Hepatocyte (in vitro differentiated cells): Measurements from ENCODE around the gene CD200. TPM values are rescaled to one million over a fixed set of nuclear protein-coding genes. Genes with fewer than 3 reads are reported as not detected.

Experiments used
- DNase-seq: peaks from one replicate; pipeline ENCODE4 v3.0.0-alpha.2; 2016; ENCODE audit warnings: low spot score
- H2AFZ ChIP-seq: fragments of 200-600 bp; sonication (generic); 2 replicates; pipeline ENCODE4 v1.6.0; 2016; ENCODE audit warnings: antibody characterized with exemption, mild to moderate bottlenecking
- H3K27ac ChIP-seq: fragments of 200-600 bp; sonication (generic); 2 replicates; pipeline ENCODE4 v1.5.1; 2016; ENCODE audit warnings: mild to moderate bottlenecking
- H3K27me3 ChIP-seq: fragments of 200-600 bp; sonication (generic); 2 replicates; pipeline ENCODE4 v1.6.1; 2016
- H3K36me3 ChIP-seq: fragments of 200-600 bp; sonication (generic); replicated peaks from 2 replicates; pipeline ENCODE4 v1.5.1; 2016; ENCODE audit warnings: low read depth; ENCODE audit not compliant: insufficient read depth
- H3K4me1 ChIP-seq: fragments of 200-600 bp; sonication (generic); 2 replicates; pipeline ENCODE4 v1.5.1; 2016; ENCODE audit warnings: mild to moderate bottlenecking, moderate library complexity; ENCODE audit not compliant: insufficient read depth
- H3K4me2 ChIP-seq: fragments of 200-600 bp; sonication (generic); 2 replicates; pipeline ENCODE4 v1.6.0; 2016
- H3K4me3 ChIP-seq: fragments of 200-600 bp; sonication (generic); 2 replicates; pipeline ENCODE4 v1.5.1; 2016; ENCODE audit warnings: mild to moderate bottlenecking
- H3K79me2 ChIP-seq: fragments of 200-600 bp; sonication (generic); 2 replicates; pipeline ENCODE4 v1.6.0; 2017; ENCODE audit warnings: mild to moderate bottlenecking
- H3K9me2 ChIP-seq: fragments of 200-600 bp; sonication (generic); replicated peaks from 2 replicates; pipeline ENCODE4 v1.6.0; 2017; ENCODE audit warnings: mild to moderate bottlenecking; ENCODE audit not compliant: insufficient read depth
- H3K9me3 ChIP-seq: fragments of 200-600 bp; sonication (generic); 2 replicates; pipeline ENCODE4 v1.5.1; 2016; ENCODE audit warnings: low read depth, mild to moderate bottlenecking
- H4K20me1 ChIP-seq: fragments of 200-600 bp; sonication (generic); 2 replicates; pipeline ENCODE4 v1.6.0; 2016; ENCODE audit warnings: mild to moderate bottlenecking; ENCODE audit not compliant: insufficient read depth, poor library complexity, severe bottlenecking
- CTCF ChIP-seq: fragments of 200-600 bp; sonication (generic); IDR thresholded peaks from 2 replicates; pipeline ENCODE4 v1.5.1; 2016; ENCODE audit warnings: antibody characterized with exemption, mild to moderate bottlenecking; ENCODE audit not compliant: poor library complexity
- EZH2 ChIP-seq: fragments of 200-600 bp; sonication (generic); IDR thresholded peaks from 2 replicates; pipeline ENCODE4 v1.6.1; 2016; ENCODE audit warnings: antibody characterized with exemption, mild to moderate bottlenecking, borderline replicate concordance
- EZH2phosphoT487 ChIP-seq: fragments of 200-600 bp; sonication (generic); IDR thresholded peaks from one replicate; pipeline ENCODE4 v1.6.1; 2018; ENCODE audit warnings: antibody characterized with exemption, mild to moderate bottlenecking, low read depth, moderate library complexity; ENCODE audit not compliant: unreplicated experiment, severe bottlenecking
- WGBS: methylation state at CpG from one replicate; pipeline ENCODE4 v1.1.6; 2016; ENCODE audit warnings: low lambda C conversion rate; ENCODE audit errors: missing lambda C conversion rate; 5-methylcytosine and 5-hydroxymethylcytosine counted together
- polyA plus RNA-seq: library from polyadenylated mRNA; unstranded; fragments of >200 nt; fragmentation: Nextera tagmentation; extraction: Ambion mirVana; gene quantifications from 2 replicates; pipeline ENCODE4 v1.2.1, GENCODE V29; 2016
- total RNA-seq: library from RNA; depleted of rRNA; stranded (reverse); fragments of >200 nt; gene quantifications from 2 replicates; pipeline ENCODE4 v1.2.3, GENCODE V29; 2014

CD200 gene
- total and polyA plus RNA-seq, 2 experiments from 2014 or later: 12.6 to 16.8 TPM

GRCh38 chr3:112320691-112321090, 12.3 kb upstream of the CD200 start:
- WGBS: 89% methylated on average over 1 of the region's 1 CpG
- no peaks in the 10 kb centered on the region for H3K9me2 ChIP-seq
- no peaks in the 10 kb centered on the region for H3K9me3 ChIP-seq
- H3K27me3 ChIP-seq: no peaks in the 10 kb centered on the region
- H3K4me2 ChIP-seq: peak overlapping the region; percentile 73
- peaks cover 7% of the 10 kb centered on the region for H3K4me1 ChIP-seq
- TF ChIP-seq EZH2phosphoT487 (no peak), EZH2 (no peak), CTCF (no peak)
- H3K27ac ChIP-seq: no peak overlapping the region
- H4K20me1 ChIP-seq: no peaks in the 10 kb centered on the region
- no peaks in the 10 kb centered on the region for H3K79me2 ChIP-seq
- H3K4me3 ChIP-seq: no peak overlapping the region
- no peak for DNase-seq
- peak overlapping the region; percentile 3 for H2AFZ ChIP-seq
- H3K36me3 ChIP-seq: no peaks in the 10 kb centered on the region

DNA sequence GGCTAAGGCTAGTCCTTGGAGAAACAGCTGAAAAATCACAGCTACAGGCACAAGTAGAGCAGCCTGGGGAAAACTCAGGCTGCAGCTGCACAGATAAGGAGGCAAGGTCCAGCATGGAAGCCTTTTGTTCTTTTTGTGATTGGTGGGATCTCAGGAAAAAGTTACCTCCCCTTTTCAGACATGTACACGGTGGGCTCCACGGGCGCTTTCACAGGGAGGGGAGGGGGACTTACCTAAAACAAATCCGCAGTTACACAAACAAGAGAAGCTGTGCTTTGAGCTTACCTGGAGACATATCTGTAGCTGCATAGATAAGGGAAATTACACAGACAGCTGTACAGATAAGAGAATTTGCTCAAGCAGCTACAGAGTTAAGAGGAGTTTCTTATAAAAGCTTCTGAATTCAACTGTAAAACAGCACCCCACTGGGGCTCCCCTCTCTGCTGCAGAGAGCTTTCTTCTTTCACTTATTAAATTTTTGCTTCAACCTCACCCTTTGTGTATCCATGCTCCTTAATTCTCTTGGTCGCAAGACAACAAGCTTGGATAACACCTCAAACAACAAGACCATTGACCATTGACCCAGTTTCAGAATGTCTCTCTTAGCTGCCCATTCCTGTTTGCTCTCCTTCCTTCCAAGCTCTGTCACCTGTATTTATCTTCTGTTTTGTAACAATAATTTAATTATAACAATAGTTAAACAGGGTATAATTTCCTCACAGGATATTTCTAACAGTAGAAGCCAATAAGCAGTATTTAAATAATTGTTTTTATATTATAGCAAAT, 10.9 kb upstream of the CD200 start:
- Histone ChIP-seq H3K9me2 (no peaks in the 10 kb centered on the region), H3K4me1 (peaks cover 7% of the 10 kb centered on the region), H4K20me1 (no peaks in the 10 kb centered on the region), H3K79me2 (no peaks in the 10 kb centered on the region), H3K36me3 (no peaks in the 10 kb centered on the region), H3K27ac (peak overlapping the region; percentile 36), H3K27me3 (no peaks in the 10 kb centered on the region), H3K9me3 (no peaks in the 10 kb centered on the region), H3K4me3 (peak overlapping the region; percentile 4), H2AFZ (peak overlapping the region; percentile 69), H3K4me2 (peak overlapping the region; percentile 73)
- TF ChIP-seq EZH2: no peak
- TF ChIP-seq EZH2phosphoT487: no peak
- TF ChIP-seq CTCF: no peak
- WGBS: 9% methylated on average over 5 of the region's 5 CpGs
- DNase-seq: no peak

DNA sequence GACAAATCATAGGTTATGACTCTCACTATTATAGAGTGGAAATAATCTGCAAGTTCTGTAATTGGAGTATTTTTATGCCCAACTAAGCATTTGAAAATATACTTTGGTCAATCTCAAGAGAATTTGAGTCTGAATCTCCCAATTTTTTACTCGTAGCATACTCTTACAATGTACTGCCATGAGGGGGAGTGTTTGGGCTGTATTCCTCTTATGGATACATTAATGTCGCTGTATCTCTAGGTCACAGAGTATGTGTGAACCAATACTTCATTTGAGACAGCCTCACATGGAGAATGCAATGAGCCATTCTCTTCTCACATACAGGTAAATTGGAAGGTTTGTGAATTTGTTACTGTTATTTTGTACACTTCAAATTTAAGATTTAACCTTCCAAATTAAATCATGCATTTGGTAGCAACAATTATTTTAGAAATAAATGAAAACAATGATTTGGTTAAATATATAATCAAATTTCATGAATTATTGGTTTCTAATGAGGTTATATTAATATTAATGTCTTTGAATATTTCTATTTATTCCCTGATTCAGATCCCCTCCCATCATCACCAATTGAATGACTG, 5.5 kb upstream of the CD200 start:
- Histone ChIP-seq H3K79me2 (no peaks in the 10 kb centered on the region), H2AFZ (no peak overlapping the region), H3K27ac (no peak overlapping the region), H3K4me3 (no peak overlapping the region), H3K9me2 (no peaks in the 10 kb centered on the region), H3K4me2 (no peak overlapping the region), H3K9me3 (no peaks in the 10 kb centered on the region), H3K27me3 (no peaks in the 10 kb centered on the region), H4K20me1 (no peaks in the 10 kb centered on the region), H3K4me1 (no peaks in the 10 kb centered on the region), H3K36me3 (no peaks in the 10 kb centered on the region)
- TF ChIP-seq EZH2 (no peak), CTCF (peak; percentile 71)
- WGBS: 15% methylated on average over 2 of the region's 2 CpGs
- peak; percentile 75 for DNase-seq
